Stimulated activated CD8-positive, alpha-beta memory T cell treated with anti-CD3 and anti-CD28 coated beads, Interleukin-4, amount 100 ng/mL, for 48 hours (primary cell): ENCODE data around the gene BRPF1.

Experiments used
- DNase-seq: peaks from one replicate; pipeline ENCODE4 v3.0.0-alpha.2; 2020

BRPF1 gene

GRCh38 chr3:9731206-9732079 is at the start of gene BRPF1:
Gene BRPF1, plus strand, starts transcription at chr3:9731735. Its CDS starts 2,406 bp downstream, at chr3:9734141.
- peak; percentile 99 for DNase-seq

GRCh38 chr3:9682096-9682495 is 49.4 kb upstream of the BRPF1 start:
- DNase-seq: no peak

GRCh38 chr3:9683426-9683825 is 48.1 kb upstream of the BRPF1 start:
- no peak for DNase-seq

- DNase-seq: no peak
These were observed 46.1 kb upstream of the BRPF1 start for GRCh38 chr3:9685216-9686049.

- no peak for DNase-seq
These were observed 45.4 kb upstream of the BRPF1 start for GRCh38 chr3:9686050-9686550.

GRCh38 chr3:9686703-9687102 is 44.8 kb upstream of the BRPF1 start:
- DNase-seq: no peak

GRCh38 chr3:9687514-9687913 is 44.0 kb upstream of the BRPF1 start:
- DNase-seq: no peak

- no peak for DNase-seq
These were observed 42.6 kb upstream of the BRPF1 start for GRCh38 chr3:9688961-9689360.

GRCh38 chr3:9689757-9690156 is 41.8 kb upstream of the BRPF1 start:
- no peak for DNase-seq

- no peak for DNase-seq
These were observed 40.8 kb upstream of the BRPF1 start for GRCh38 chr3:9690451-9691450.

GRCh38 chr3:9691636-9692035 is 39.9 kb upstream of the BRPF1 start:
- no peak for DNase-seq

GRCh38 chr3:9692416-9692815 is 39.1 kb upstream of the BRPF1 start:
- DNase-seq: no peak

GRCh38 chr3:9695345-9695744 is 36.2 kb upstream of the BRPF1 start:
- DNase-seq: no peak

GRCh38 chr3:9695746-9696145 is 35.8 kb upstream of the BRPF1 start:
- DNase-seq: no peak

- DNase-seq: no peak
These were observed 34.9 kb upstream of the BRPF1 start for GRCh38 chr3:9696480-9697220.

GRCh38 chr3:9697892-9698291 is 33.6 kb upstream of the BRPF1 start:
- no peak for DNase-seq

- no peak for DNase-seq
These were observed 33.2 kb upstream of the BRPF1 start for GRCh38 chr3:9698293-9698692.

GRCh38 chr3:9700536-9700935 is 31.0 kb upstream of the BRPF1 start:
- DNase-seq: no peak

GRCh38 chr3:9701006-9701405 is 30.5 kb upstream of the BRPF1 start:
- DNase-seq: no peak

- DNase-seq: no peak
These were observed 29.8 kb upstream of the BRPF1 start for GRCh38 chr3:9701711-9702110.

GRCh38 chr3:9703240-9703639 is 28.3 kb upstream of the BRPF1 start:
- no peak for DNase-seq
